Left lobe of liver (tissue), 2 donors: ENCODE measurements around the gene POLR1B. TPM values are rescaled to one million over a fixed set of nuclear protein-coding genes. Genes with fewer than 3 reads are reported as not detected.
"Not testable (repeated sequence)": the region's sequence is repeated elsewhere in the genome, so short reads cannot be mapped to it uniquely, and the experiment has no call there.

Source experiments
- ATAC-seq: fragments of 200-7000 bp; cut with Tn5 transposase; one replicate; pipeline ENCODE4 v1.9.1; 2020; ENCODE audit warnings: mild to moderate bottlenecking, moderate library complexity
- DNase-seq: peaks from one replicate; pipeline ENCODE4 v3.0.0-alpha.2; 2020; ENCODE audit warnings: low spot score
- total RNA-seq: library from RNA; stranded (reverse); gene quantifications from one replicate; pipeline ENCODE4 v1.2.1, GENCODE V29; 2021
- donor health status: DM: no; HTN: no; CAD: no; lungs with moderate emphysema.
- donor health status: DM: no; HTN: yes; CAD: no.

The POLR1B gene, protein sequence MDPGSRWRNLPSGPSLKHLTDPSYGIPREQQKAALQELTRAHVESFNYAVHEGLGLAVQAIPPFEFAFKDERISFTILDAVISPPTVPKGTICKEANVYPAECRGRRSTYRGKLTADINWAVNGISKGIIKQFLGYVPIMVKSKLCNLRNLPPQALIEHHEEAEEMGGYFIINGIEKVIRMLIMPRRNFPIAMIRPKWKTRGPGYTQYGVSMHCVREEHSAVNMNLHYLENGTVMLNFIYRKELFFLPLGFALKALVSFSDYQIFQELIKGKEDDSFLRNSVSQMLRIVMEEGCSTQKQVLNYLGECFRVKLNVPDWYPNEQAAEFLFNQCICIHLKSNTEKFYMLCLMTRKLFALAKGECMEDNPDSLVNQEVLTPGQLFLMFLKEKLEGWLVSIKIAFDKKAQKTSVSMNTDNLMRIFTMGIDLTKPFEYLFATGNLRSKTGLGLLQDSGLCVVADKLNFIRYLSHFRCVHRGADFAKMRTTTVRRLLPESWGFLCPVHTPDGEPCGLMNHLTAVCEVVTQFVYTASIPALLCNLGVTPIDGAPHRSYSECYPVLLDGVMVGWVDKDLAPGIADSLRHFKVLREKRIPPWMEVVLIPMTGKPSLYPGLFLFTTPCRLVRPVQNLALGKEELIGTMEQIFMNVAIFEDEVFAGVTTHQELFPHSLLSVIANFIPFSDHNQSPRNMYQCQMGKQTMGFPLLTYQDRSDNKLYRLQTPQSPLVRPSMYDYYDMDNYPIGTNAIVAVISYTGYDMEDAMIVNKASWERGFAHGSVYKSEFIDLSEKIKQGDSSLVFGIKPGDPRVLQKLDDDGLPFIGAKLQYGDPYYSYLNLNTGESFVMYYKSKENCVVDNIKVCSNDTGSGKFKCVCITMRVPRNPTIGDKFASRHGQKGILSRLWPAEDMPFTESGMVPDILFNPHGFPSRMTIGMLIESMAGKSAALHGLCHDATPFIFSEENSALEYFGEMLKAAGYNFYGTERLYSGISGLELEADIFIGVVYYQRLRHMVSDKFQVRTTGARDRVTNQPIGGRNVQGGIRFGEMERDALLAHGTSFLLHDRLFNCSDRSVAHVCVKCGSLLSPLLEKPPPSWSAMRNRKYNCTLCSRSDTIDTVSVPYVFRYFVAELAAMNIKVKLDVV
- 16.2 TPM for total RNA-seq

GRCh38 chr2:112542123-112542983 is at the start of gene POLR1B:
Gene POLR1B, plus strand, starts transcription at chr2:112542465. Its CDS starts 30 bp downstream, at chr2:112542495.
- DNase-seq, result peak; percentile 91
- ATAC-seq, result peak; percentile 94

GRCh38 chr2:112493048-112493447 is 49.2 kb upstream of the POLR1B start:
- ATAC-seq, result no peak

GRCh38 chr2:112493858-112494648 is 48.2 kb upstream of the POLR1B start:
- DNase-seq, result no peak
- no peak for ATAC-seq

More at GRCh38 chr2:112493048-112493447, 49.2 kb upstream of the POLR1B start:
- DNase-seq, result no peak

DNA sequence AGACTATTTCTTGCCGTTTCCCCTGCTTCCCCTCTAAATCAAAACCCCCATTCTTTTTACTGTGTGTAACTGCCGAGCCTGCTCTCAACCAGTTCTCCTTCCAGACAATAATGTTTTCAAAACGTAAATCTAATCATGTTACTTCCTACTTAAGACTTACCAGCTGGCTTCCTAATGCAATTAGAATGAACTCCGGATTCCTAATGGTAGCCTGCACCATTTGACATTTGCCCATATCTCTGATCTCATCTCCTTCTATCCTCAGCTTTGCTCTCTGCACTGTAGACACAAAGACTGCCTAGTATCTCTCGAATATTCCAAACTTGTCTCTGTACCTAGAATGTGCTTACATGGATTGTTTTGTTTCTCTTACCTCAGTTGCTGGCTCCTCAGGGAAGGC is 47.4 kb upstream of the POLR1B start:
- DNase-seq, result no peak

GRCh38 chr2:112495878-112496277 is 46.4 kb upstream of the POLR1B start:
- not testable (repeated sequence) for DNase-seq, ATAC-seq

More for the DNA sequence above, 47.4 kb upstream of the POLR1B start:
- no peak for ATAC-seq

GRCh38 chr2:112500850-112501484 is 41.3 kb upstream of the POLR1B start:
- DNase-seq, result not testable (repeated sequence)
- ATAC-seq, result peak; percentile 97

- DNase-seq, ATAC-seq: not testable (repeated sequence)
These were observed 32.8 kb upstream of the POLR1B start for GRCh38 chr2:112509239-112509998.

GRCh38 chr2:112516801-112517200 is 25.5 kb upstream of the POLR1B start:
- ATAC-seq, result no peak
- DNase-seq, result no peak

DNA sequence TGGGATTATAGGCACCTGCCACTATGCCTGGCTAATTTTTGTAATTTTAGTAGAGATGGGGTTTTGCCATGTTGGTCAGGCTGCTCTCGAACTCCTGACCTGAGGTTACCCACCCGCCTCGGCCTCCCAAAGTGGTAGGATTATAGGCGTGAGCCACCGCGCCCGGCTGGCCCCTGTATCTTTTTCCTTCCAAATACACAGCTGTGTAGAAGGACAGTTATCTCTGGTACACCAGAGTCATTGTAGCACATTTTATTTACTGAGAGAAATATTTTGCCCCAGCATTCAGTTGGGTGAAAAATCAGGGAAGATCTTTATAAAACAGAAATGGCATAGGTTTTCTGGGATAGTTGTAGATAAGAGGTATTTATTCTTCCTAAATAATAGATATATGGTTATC is 23.5 kb upstream of the POLR1B start:
- ATAC-seq (no peak), DNase-seq (no peak)

DNA sequence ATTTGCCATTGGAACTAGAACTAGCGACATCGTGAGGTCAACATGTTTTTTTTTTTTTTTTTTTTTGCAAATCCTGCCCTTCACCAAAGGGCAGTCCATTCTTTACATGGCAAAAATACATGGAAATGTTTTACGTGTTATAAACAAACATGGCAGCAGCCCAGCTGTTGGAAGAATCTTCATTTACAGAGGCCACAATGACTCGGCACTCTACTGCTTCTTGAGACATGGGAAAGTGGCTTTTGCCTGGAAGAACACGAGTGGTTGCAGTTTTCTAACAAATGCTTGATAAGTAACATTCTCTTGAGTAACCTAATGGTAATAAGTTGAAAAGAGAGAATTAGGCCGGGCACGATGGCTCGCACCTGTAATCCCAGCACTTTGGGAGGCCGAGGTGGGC is 22.8 kb upstream of the POLR1B start:
- no peak for ATAC-seq

GRCh38 chr2:112520234-112520783 is 22.0 kb upstream of the POLR1B start:
- no peak for ATAC-seq
- DNase-seq, result no peak

More for the DNA sequence above, 22.8 kb upstream of the POLR1B start:
- no peak for DNase-seq

DNA sequence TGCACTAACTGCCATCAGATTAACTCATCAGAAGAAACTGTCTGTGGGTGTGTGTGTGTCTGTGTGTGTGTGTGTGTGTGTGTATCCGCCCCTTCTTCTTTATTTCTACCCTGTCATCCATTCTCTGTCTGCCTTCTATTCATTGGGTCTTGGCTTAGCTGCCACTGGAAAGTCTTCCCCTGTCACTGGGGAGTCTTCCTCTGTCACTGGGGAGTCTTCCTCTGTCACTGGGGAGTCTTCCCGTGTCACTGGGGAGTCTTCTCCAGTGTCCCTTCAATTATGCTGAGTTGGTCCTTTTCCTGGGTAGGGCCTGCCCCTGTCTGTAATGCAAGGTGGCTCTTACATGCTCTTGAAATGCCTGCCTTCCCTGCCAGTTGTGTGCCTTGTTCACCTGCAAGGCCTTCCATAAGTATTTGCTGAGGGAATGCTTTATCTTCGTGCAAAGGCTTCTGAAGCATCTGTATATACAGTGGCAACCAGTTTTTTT is 18.9 kb upstream of the POLR1B start:
- DNase-seq (no peak), ATAC-seq (no peak)

GRCh38 chr2:112524276-112524675 is 18.0 kb upstream of the POLR1B start:
- ATAC-seq, DNase-seq: not testable (repeated sequence)

GRCh38 chr2:112528541-112528940 is 13.7 kb upstream of the POLR1B start:
- DNase-seq, result no peak
- no peak for ATAC-seq

DNA sequence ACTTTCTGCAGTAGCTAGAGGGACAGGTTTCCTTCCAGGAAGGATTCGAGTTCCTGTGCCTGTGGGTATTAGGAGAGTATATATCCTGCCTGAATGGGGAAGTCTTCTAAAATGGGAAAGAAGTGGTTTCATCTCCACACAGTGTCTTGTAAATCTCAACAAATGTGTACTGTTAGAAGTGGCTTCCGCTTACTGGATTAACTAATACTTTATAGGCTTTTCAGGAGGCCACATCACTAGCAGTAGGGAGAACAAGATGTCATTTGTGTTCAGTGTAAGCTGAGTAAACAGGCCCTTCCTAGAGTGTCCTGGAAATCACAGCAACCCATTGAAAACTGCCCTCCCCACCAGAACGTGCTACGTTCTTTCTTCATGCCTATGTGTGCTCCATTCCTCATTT is 12.5 kb upstream of the POLR1B start:
- no peak for ATAC-seq
- no peak for DNase-seq

GRCh38 chr2:112530728-112531127 is 11.5 kb upstream of the POLR1B start:
- ATAC-seq (no peak), DNase-seq (no peak)

GRCh38 chr2:112534826-112535225 is 7.4 kb upstream of the POLR1B start:
- DNase-seq (no peak), ATAC-seq (no peak)

DNA sequence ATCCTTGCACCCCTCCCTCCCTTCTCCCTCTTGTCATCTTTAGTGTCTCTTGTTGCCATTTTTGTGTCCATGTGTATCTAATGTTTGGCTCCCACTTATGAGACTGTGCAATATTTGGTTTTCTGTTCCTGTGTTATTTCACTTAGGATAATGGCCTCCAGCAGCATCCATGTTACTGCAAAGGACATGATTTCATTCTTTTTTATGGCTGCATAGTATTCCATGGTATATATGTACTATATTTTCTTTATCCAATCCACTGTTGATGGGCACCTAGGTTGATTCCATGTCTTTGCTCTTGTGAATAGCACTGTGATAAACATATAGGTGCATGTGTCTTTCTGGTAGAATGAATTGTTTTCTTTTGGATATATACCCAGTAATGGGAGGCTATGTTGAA is 5.6 kb upstream of the POLR1B start:
- not testable (repeated sequence) for ATAC-seq

More for the DNA sequence above, 5.6 kb upstream of the POLR1B start:
- not testable (repeated sequence) for DNase-seq
